C4-2B (cell line): ENCODE results near the gene ME1.

ENCODE experiments used
- ZFX ChIP-seq: fragments of 450-650 bp; IDR thresholded peaks from 2 replicates; pipeline ENCODE4 v1.6.1; 2017
- TF ChIP-seq, protein P1 (sequence below): fragments of 450-650 bp; conservative IDR thresholded peaks from 2 replicates; pipeline ENCODE4 v1.5.1; 2017; ENCODE audit warnings: mild to moderate bottlenecking

- TF ChIP-seq, protein P1, sequence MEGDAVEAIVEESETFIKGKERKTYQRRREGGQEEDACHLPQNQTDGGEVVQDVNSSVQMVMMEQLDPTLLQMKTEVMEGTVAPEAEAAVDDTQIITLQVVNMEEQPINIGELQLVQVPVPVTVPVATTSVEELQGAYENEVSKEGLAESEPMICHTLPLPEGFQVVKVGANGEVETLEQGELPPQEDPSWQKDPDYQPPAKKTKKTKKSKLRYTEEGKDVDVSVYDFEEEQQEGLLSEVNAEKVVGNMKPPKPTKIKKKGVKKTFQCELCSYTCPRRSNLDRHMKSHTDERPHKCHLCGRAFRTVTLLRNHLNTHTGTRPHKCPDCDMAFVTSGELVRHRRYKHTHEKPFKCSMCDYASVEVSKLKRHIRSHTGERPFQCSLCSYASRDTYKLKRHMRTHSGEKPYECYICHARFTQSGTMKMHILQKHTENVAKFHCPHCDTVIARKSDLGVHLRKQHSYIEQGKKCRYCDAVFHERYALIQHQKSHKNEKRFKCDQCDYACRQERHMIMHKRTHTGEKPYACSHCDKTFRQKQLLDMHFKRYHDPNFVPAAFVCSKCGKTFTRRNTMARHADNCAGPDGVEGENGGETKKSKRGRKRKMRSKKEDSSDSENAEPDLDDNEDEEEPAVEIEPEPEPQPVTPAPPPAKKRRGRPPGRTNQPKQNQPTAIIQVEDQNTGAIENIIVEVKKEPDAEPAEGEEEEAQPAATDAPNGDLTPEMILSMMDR: no peak
- TF ChIP-seq ZFX: no peak
Observed at GRCh38 chr6:83371423-83371822, 59.4 kb downstream of the ME1 start.
